A549 (cell line): ENCODE results near the gene STIM2. TPM values are rescaled to one million over a fixed set of nuclear protein-coding genes. Genes with fewer than 3 reads are reported as not detected.

ENCODE experiments used
- ATAC-seq, 2 experiments: fragments of 200-7000 bp in 1 of 2; fragments of >200 bp in 1 of 2; cut with Nextera tagmentation in 1 of 2; cut with Tn5 transposase in 1 of 2; 3 replicates each; pipeline versions ENCODE4 v1.8.0 to v1.9.1; 2018 to 2020; ENCODE audit warnings: mild to moderate bottlenecking in 1 of 2, moderate library complexity in 1 of 2
- CTCF ChIA-PET: fragments of 300-600 bp; sonication (Branson Sonifier 250); formaldehyde crosslinking; extraction: SDS; loops from one replicate; lab custom pipeline; 2021; ENCODE audit warnings: antibody characterized with exemption, inconsistent platforms; lab: Yijun Ruan, JAX
- POLR2A ChIA-PET: fragments of 350-600 bp; formaldehyde crosslinking; extraction: SDS; loops from one replicate; lab custom pipeline; 2021; ENCODE audit warnings: antibody characterized with exemption, inconsistent platforms; lab: Yijun Ruan, JAX
- DNase-seq, 2 experiments: peaks; one replicate each; pipeline versions ENCODE4 v3.0.0 to v3.0.0-alpha.2; 2011 to 2016; ENCODE audit warnings: low read depth in 1 of 2, low spot score in 1 of 2
- FAIRE-seq: peaks from 2 replicates; lab custom pipeline; 2011; peaks lifted over from hg19 to GRCh38; lab: Jason Lieb, UNC
- H3K27ac ChIP-seq, 2 experiments: fragments of >200 bp; sonication (Bioruptor Twin); formaldehyde crosslinking; 3 replicates each; pipeline ENCODE4 v1.5.1; 2016 to 2017
- H3K4me1 ChIP-seq: fragments of >200 bp; sonication (Bioruptor Twin); formaldehyde crosslinking; 3 replicates; pipeline ENCODE4 v1.6.1; 2016
- H3K4me2 ChIP-seq: fragments of >200 bp; sonication (Bioruptor Twin); formaldehyde crosslinking; 3 replicates; pipeline ENCODE4 v1.6.1; 2016
- H3K4me3 ChIP-seq: fragments of >200 bp; sonication (Bioruptor Twin); formaldehyde crosslinking; 3 replicates; pipeline ENCODE4 v1.5.1; 2016
- H3K9me3 ChIP-seq: fragments of >200 bp; sonication (Bioruptor Twin); formaldehyde crosslinking; 3 replicates; pipeline ENCODE4 v1.6.1; 2016
- BHLHE40 ChIP-seq: IDR thresholded peaks from 2 replicates; pipeline ENCODE4 v1.6.1; 2012; ENCODE audit warnings: low read depth, low read length, inconsistent platforms
- CBX2 ChIP-seq: fragments of 200-600 bp; sonication (generic); IDR thresholded peaks from 2 replicates; pipeline ENCODE4 v1.6.1; 2016; ENCODE audit warnings: low read depth, mild to moderate bottlenecking, borderline replicate concordance
- ELK1 ChIP-seq: fragments of 150-350 bp; IDR thresholded peaks from 2 replicates; pipeline ENCODE4 v1.6.1; 2014; ENCODE audit warnings: low read depth, mild to moderate bottlenecking, low read length
- EP300 ChIP-seq, 2 experiments: fragments of >200 bp; sonication (Bioruptor Twin); formaldehyde crosslinking; IDR thresholded peaks; 2 replicates in 1 of 2; 3 replicates in 1 of 2; pipeline ENCODE4 v1.6.1; 2016 to 2017
- FOSL2 ChIP-seq, 2 experiments: fragments of 450-650 bp in 1 of 2; fragments of >200 bp in 1 of 2; sonication (Bioruptor Twin) in 1 of 2; formaldehyde crosslinking; IDR thresholded peaks; 2 replicates each; pipeline versions ENCODE4 v1.5.0 to v1.6.1; 2016 to 2020; ENCODE audit warnings: mild to moderate bottlenecking in 1 of 2, moderate library complexity in 1 of 2
- HDAC2 ChIP-seq: fragments of 200-600 bp; sonication (generic); IDR thresholded peaks from 2 replicates; pipeline ENCODE4 v1.6.1; 2016
- HEYL ChIP-seq: fragments of 250-450 bp; sonication (Bioruptor Pico); IDR thresholded peaks from 2 replicates; pipeline ENCODE4 v1.8.0; 2021; ENCODE audit warnings: mild to moderate bottlenecking, moderate library complexity
- JUN ChIP-seq, 2 experiments: fragments of >200 bp; sonication (Bioruptor Twin); formaldehyde crosslinking; IDR thresholded peaks; 2 replicates in 1 of 2; 3 replicates in 1 of 2; pipeline ENCODE4 v1.6.1; 2016 to 2017
- MAX ChIP-seq: IDR thresholded peaks from 2 replicates; pipeline ENCODE4 v1.6.1; 2012
- NFE2L2 ChIP-seq: fragments of 150-350 bp; conservative IDR thresholded peaks from 2 replicates; pipeline ENCODE4 v1.6.1; 2014; ENCODE audit warnings: low read length
- NPAS2 ChIP-seq: fragments of 250-450 bp; sonication (Bioruptor Pico); IDR thresholded peaks from 2 replicates; pipeline ENCODE4 v1.8.0; 2022; ENCODE audit warnings: mild to moderate bottlenecking, moderate library complexity, borderline replicate concordance
- PHF8 ChIP-seq: fragments of 200-600 bp; sonication (generic); IDR thresholded peaks from 2 replicates; pipeline ENCODE4 v1.6.1; 2016; ENCODE audit warnings: low read depth, mild to moderate bottlenecking, antibody characterized with exemption, moderate library complexity, borderline replicate concordance
- RCOR1 ChIP-seq: fragments of 150-350 bp; IDR thresholded peaks from 2 replicates; pipeline ENCODE4 v1.6.1; 2014; ENCODE audit warnings: antibody characterized with exemption, low read length, low read depth
- SREBF2 ChIP-seq: fragments of 450-650 bp; IDR thresholded peaks from 2 replicates; pipeline ENCODE4 v1.6.1; 2014; ENCODE audit warnings: mild to moderate bottlenecking, moderate library complexity
- USF2 ChIP-seq: fragments of 450-650 bp; IDR thresholded peaks from 2 replicates; pipeline ENCODE4 v1.6.1; 2014; ENCODE audit warnings: antibody characterized with exemption
- ZFP36 ChIP-seq: fragments of 450-650 bp; IDR thresholded peaks from 2 replicates; pipeline ENCODE4 v1.6.1; 2014; ENCODE audit warnings: borderline replicate concordance; ENCODE audit not compliant: partially characterized antibody
- ZNF302 ChIP-seq: fragments of 250-450 bp; sonication (Bioruptor Pico); IDR thresholded peaks from 2 replicates; pipeline ENCODE4 v1.9.0; 2021; ENCODE audit warnings: inconsistent platforms, mild to moderate bottlenecking, moderate library complexity
- WGBS: methylation state at CpG from one replicate; pipeline ENCODE4 v1.1.6; 2017; ENCODE audit errors: missing lambda C conversion rate; 5-methylcytosine and 5-hydroxymethylcytosine counted together
- polyA plus RNA-seq, 4 experiments: library from polyadenylated mRNA; depleted of rRNA in 3 of 4; stranded (reverse); fragments of >200 nt; fragmentation: RNase III in 1 of 4; extraction: RNeasy Plus Mini Kit Qiagen cat#74134 plus additional on column Dnase treatment in 1 of 4; gene quantifications; 2 replicates in 3 of 4; 3 replicates in 1 of 4; pipeline ENCODE4 v1.2.3, GENCODE V29; 2011 to 2017
- TF ChIP-seq, protein P1 (sequence below): fragments of 250-450 bp; sonication (Bioruptor Pico); IDR thresholded peaks from 2 replicates; pipeline ENCODE4 v1.5.0; 2020; ENCODE audit warnings: low read depth, mild to moderate bottlenecking, moderate library complexity
- TF ChIP-seq, protein P2 (sequence below): fragments of 250-450 bp; sonication (Bioruptor Pico); IDR thresholded peaks from 2 replicates; pipeline ENCODE4 v1.5.0; 2021; ENCODE audit warnings: mild to moderate bottlenecking, moderate library complexity, borderline replicate concordance
- TF ChIP-seq, protein P3 (sequence below): IDR thresholded peaks from 2 replicates; pipeline ENCODE4 v1.6.1; 2012; ENCODE audit warnings: low read depth, borderline replicate concordance

The STIM2 gene
- polyA plus RNA-seq, 2 of the 4 experiments (the other 2 are of a cell fraction), result 13.6 to 20.6 TPM

GRCh38 chr4:26909369-26909768, 48.7 kb downstream of the STIM2 start:
- ATAC-seq (no peak), DNase-seq (no peak)
- ChIA-PET POLR2A (no interaction called here), CTCF (no interaction called here)
- 88% methylated on average over 5 of the region's 5 CpGs for WGBS
- H3K27ac ChIP-seq, result no peak overlapping the region
- H3K4me2 ChIP-seq, result no peak overlapping the region
- TF ChIP-seq NPAS2 (no peak), JUN (IDR thresholded peaks at IDR 0.05) (no peak), CBX2 (no peak), HEYL (no peak), MAX (no peak), RCOR1 (no peak), PHF8 (no peak), ELK1 (no peak)
- TF ChIP-seq, protein P1, sequence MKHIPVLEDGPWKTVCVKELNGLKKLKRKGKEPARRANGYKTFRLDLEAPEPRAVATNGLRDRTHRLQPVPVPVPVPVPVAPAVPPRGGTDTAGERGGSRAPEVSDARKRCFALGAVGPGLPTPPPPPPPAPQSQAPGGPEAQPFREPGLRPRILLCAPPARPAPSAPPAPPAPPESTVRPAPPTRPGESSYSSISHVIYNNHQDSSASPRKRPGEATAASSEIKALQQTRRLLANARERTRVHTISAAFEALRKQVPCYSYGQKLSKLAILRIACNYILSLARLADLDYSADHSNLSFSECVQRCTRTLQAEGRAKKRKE (CRISPR knock-in tag), result no peak
- TF ChIP-seq, all 56 proteins: peak for 0
- Histone ChIP-seq H3K4me3 (no peak overlapping the region), H3K4me1 (no peaks in the 10 kb centered on the region), H3K9me3 (no peaks in the 10 kb centered on the region)
- no peak for FAIRE-seq

DNA sequence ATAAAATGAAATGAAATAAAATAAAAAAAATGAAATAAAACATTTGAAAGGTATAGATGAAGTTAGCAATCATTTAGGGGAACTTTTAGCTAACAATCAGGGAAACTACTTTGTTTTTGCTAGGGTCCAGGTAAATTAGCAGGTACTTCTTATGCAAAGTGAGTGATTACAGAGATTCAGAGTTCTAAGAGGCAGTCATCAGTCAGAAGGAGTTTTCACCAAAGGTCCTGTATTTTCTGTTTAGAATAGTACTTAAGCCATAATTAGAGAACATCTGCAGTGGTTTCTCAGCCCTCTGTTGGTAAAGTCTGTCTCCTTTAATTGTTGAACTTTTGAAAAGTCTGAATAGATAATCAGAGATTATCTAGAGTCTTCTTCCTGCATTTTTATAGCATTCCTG, 50.6 kb downstream of the STIM2 start:
- H3K27ac ChIP-seq, result no peak overlapping the region
- DNase-seq, result no peak
- H3K4me2 ChIP-seq, result no peak overlapping the region
- TF ChIP-seq, protein P2, sequence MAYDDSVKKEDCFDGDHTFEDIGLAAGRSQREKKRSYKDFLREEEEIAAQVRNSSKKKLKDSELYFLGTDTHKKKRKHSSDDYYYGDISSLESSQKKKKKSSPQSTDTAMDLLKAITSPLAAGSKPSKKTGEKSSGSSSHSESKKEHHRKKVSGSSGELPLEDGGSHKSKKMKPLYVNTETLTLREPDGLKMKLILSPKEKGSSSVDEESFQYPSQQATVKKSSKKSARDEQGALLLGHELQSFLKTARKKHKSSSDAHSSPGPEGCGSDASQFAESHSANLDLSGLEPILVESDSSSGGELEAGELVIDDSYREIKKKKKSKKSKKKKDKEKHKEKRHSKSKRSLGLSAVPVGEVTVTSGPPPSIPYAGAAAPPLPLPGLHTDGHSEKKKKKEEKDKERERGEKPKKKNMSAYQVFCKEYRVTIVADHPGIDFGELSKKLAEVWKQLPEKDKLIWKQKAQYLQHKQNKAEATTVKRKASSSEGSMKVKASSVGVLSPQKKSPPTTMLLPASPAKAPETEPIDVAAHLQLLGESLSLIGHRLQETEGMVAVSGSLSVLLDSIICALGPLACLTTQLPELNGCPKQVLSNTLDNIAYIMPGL, result no peak
- TF ChIP-seq ZNF302 (CRISPR knock-in tag), result no peak
- TF ChIP-seq SREBF2, result no peak
- TF ChIP-seq, protein P3, sequence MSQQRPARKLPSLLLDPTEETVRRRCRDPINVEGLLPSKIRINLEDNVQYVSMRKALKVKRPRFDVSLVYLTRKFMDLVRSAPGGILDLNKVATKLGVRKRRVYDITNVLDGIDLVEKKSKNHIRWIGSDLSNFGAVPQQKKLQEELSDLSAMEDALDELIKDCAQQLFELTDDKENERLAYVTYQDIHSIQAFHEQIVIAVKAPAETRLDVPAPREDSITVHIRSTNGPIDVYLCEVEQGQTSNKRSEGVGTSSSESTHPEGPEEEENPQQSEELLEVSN, result no peak
- TF ChIP-seq EP300 (IDR thresholded peaks at IDR 0.05), result no peak
- no peak for TF ChIP-seq BHLHE40
- no peak for TF ChIP-seq FOSL2 (IDR thresholded peaks at IDR 0.05)
- TF ChIP-seq FOSL2 (CRISPR knock-in tag; IDR thresholded peaks at IDR 0.05), result no peak
- no peak for TF ChIP-seq HEYL
- no peak for TF ChIP-seq USF2
- no peak for TF ChIP-seq HDAC2
- TF ChIP-seq ZFP36, result no peak
- TF ChIP-seq NFE2L2, result no peak
- TF ChIP-seq, all 56 proteins: peak for 0
- no peak for ATAC-seq
- CTCF ChIA-PET, result no interaction called here
- Histone ChIP-seq H3K4me1 (no peaks in the 10 kb centered on the region), H3K9me3 (no peaks in the 10 kb centered on the region), H3K4me3 (no peak overlapping the region)
- POLR2A ChIA-PET, result no interaction called here
- FAIRE-seq, result no peak
